22Rv1 (cell line): Measurements from ENCODE around the gene NCOR2.

Experiments used
- H3K27ac ChIP-seq: fragments of 450-650 bp; 2 replicates; pipeline ENCODE4 v1.5.1; 2017
- ZFX ChIP-seq: fragments of 450-650 bp; IDR thresholded peaks from 2 replicates; pipeline ENCODE4 v1.6.1; 2017; ENCODE audit warnings: antibody characterized with exemption, borderline replicate concordance
- TF ChIP-seq, protein P1 (sequence below): fragments of 450-650 bp; IDR thresholded peaks from 2 replicates; pipeline ENCODE4 v1.5.1; 2017; ENCODE audit warnings: mild to moderate bottlenecking

Gene NCOR2

DNA sequence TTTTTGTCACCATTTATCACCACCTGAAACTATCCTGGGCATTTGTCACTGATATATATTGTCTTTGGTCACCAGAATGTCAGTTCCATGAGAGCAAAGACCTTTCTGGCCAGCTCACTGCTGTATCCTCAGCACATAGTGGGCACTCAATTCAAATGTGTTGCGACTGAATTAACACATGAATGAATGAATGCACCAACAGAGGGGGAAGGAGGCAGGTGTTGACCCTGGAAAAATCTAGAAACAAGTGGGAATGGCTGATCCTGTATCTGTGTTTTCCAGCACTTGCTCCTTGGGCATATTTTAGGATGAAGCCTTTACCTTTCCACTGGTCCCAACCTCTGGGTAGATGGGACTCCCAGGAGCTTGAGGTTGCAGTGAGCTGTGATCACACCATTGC lies 3.4 kb upstream of the NCOR2 start:
- H3K27ac ChIP-seq, result no peak overlapping the region
- TF ChIP-seq ZFX, result no peak
- TF ChIP-seq, protein P1, sequence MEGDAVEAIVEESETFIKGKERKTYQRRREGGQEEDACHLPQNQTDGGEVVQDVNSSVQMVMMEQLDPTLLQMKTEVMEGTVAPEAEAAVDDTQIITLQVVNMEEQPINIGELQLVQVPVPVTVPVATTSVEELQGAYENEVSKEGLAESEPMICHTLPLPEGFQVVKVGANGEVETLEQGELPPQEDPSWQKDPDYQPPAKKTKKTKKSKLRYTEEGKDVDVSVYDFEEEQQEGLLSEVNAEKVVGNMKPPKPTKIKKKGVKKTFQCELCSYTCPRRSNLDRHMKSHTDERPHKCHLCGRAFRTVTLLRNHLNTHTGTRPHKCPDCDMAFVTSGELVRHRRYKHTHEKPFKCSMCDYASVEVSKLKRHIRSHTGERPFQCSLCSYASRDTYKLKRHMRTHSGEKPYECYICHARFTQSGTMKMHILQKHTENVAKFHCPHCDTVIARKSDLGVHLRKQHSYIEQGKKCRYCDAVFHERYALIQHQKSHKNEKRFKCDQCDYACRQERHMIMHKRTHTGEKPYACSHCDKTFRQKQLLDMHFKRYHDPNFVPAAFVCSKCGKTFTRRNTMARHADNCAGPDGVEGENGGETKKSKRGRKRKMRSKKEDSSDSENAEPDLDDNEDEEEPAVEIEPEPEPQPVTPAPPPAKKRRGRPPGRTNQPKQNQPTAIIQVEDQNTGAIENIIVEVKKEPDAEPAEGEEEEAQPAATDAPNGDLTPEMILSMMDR, result no peak

DNA sequence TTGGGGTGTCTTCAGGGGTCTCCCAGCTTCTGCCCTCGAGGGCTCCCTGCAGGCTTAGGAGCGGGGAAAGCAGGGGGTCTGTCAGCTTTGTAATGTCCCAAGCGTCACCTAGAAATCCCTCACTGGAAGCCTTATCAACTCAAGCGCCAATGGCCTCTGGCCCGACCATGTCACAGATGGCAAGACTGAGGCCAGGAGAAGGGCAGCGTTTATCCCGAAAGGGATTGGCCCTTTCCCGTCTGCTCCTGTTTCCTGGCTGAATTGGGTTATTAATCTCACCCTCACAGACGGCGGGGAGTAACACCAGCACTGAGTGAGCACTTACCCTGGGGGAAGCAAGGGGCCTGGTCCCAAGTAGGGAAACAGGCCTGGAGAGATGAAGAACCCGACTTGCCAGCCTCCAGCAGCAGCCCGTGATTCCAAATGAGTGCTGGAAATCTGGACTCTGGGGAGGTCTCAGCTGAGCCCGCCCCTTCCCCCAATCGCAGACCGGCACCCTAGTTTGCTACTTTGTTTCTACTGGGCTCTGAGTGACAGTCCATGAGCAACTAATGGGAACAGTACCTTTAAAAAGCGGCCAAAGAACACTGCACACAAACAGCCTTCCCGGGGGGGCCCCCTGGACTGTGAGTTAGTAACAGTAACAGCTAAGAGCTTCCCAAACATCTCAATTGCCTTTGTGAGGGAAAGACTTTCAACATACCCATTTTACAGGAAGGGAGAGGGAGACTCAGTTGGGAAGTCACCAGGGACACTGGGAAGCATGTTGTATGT lies 2.1 kb upstream of the NCOR2 start:
- TF ChIP-seq, protein P1, result no peak
- no peak for TF ChIP-seq ZFX
- H3K27ac ChIP-seq, result no peak overlapping the region

DNA sequence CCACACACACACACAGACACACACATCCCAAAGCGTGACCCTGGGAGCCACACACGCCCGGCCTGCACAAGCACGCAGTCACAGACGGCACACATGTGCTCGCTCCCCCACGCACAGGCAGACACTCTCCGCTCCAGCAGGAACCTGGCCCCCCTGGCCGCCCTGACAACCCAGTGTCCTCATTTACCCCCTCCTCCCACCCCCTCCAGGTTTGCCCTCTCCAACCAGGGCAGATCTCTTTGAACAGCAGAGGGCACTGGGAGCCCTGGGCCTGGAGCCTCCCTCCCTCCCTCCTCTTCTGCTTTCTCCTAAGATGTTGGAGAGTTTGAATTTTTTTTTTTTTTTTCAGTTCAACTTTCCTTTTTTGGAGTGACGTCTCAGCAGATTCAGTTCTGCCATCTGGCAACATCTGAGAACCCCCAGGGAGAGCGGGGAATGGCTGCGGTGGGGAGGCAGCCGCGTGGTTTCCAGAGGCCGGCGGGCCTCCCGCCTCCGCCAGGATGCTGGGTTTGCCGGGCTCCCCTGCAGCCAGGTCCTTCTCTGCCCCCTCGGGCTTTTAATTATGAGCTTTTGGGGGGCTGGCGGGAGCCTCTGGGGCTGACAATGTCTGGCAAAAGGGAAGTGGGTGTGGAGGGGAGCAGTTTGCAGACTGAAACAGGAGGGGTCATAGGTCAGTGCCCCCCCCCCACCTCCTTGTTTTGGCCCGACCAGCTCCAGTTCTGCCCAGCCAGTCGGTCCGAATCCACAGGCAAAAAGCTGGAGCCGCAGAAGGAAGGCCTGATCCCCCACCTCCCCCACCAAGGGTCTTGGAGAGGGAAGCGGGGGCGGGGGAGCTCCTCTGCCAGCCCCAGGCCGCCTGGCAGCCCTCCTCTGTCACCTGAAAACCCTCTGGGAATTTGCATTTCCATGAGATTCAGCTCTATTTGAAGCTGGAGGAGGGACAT lies 1.3 kb upstream of the NCOR2 start:
- no peak overlapping the region for H3K27ac ChIP-seq

DNA sequence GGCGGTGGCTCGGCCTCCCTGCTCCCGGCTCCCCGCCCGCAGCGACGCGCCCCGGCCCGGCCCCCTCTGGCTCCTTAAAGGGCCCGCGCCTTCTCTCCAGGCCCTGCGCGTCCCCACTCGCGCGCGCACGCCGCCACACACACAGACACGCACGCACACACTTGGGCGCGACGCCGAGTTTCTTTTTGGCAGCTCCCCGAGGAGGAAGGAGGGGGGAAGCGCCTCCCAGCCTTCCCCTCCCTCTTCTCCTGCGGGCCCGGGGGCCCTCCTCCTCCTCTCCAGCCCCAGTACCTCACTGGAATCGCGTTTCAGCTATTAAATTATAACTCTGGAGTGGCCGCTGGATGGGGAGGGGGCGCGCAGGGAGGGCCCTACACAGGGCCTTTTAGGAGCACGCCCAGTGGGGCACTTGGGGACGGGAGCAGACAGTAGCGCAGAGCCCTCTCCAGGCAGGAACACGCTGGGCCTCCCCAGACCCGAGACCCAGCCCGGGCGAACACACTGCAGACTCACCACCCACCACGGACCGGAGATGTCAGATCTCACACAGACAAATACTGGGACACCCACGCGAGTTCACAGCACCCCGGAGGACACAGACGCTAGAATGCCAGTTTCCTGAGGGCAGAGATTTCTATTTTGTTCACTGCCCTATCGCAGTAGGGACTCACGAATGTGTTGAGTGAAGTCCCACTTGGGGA lies 411 bp upstream of the NCOR2 start:
- TF ChIP-seq ZFX, result no peak
- TF ChIP-seq, protein P1, result no peak
- H3K27ac ChIP-seq, result peak overlapping the region; percentile 34

More for the DNA sequence above, 1.3 kb upstream of the NCOR2 start:
- TF ChIP-seq, protein P1, result peak; percentile 37
- no peak for TF ChIP-seq ZFX

DNA sequence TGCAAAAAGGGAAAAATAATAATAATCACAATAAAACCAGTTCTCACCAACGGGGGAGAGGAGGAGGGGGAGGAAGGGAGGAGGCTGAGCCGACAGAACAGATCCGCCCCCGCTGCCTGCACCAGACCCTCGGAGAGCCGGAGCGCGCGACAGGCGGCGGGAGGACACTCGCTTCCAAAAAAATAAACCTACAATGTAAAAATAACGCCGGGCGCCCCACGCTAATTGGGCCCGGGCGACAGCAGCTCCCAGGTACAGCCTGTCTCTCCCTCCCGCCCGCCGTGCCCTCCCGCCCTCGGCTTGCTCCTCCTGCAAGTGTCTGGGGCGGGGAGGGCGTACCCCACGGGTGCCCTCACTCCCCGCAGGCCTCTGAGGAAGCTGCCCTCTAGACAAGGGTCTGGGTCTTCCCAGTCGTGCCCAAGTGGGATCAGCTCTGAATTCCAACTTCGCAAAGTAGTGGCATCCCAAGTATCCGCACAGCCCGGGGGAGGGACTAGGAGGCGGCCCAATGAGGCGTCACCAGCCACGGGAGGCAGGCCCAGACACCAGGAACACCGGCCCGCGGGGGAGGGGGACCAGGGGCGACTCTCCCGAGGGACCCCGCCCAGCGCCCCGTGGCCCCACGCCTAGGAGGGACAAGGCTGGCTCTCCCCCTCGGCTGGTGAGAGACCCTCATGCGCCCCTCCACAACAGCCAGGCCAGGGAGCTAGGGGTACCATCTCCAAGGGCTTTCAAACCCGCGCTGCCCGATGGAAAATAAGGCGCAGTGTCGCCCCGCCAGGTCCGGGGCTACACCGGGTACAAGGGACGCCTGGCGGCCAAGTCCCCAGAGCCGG lies 1.0 kb downstream of the NCOR2 start:
- peak overlapping the region; percentile 80 for H3K27ac ChIP-seq

DNA sequence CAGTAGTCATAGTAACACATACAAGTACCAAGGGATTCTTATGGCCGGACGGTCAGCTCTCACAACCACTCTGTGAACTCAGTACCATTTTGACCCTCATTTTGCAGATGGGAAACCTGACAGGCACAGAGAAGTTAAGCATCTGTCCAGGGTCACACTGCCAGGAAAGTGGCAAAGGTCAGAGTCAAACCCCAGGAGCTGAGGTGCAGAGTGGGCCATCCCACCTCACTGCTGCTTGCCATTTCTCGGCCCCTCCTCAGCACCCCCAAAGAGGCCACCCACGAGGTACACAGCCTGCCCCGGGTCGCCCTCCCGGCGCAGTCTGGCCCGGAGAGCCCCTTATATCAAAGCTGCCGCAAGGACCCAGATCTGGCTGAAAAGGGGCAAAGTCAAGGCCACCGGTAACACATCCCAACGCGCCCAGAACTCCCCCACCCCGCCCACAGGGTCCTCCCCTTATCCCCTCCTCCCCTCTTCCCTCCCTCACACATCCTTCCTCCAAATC lies 1.7 kb downstream of the NCOR2 start:
- no peak for TF ChIP-seq ZFX
- TF ChIP-seq, protein P1, result no peak
- H3K27ac ChIP-seq, result peak overlapping the region; percentile 80

More for the DNA sequence above, 1.0 kb downstream of the NCOR2 start:
- TF ChIP-seq, protein P1, result no peak
- no peak for TF ChIP-seq ZFX
